Measurements from ENCODE around the gene ATXN7L1. TPM values are rescaled to one million over a fixed set of nuclear protein-coding genes. Genes with fewer than 3 reads are reported as not detected.

Gene ATXN7L1
- total RNA-seq, 1 experiment from 2014 or later: 29.9 TPM

DNA sequence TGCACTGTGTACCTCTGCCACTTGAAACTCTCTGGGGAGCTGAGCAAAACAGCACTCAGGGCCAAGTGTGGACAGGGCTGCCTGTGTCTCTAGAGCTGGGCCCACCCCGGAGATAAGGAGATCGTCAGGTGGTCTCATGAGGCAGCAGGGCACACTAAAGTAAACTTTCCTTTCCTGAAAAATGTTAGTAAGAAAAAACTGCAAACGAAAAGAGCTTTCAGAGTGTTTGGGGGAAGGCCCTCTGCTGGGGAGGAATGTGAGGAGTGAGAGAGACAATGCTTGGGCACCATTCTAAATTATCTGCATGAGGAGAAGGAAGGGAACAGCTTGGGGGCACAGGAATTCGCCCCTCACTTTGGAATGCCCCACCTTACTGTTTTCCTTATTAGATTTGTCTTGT, 127.7 kb downstream of the ATXN7L1 start:
- H3K36me3 ChIP-seq (ENCODE audit: insufficient read depth, low read length, poor library complexity, severe bottlenecking): no peaks in the 10 kb centered on the region
- H3K4me3 ChIP-seq (ENCODE audit: low read depth, low read length, poor library complexity, severe bottlenecking): no peak overlapping the region
- no peaks in the 10 kb centered on the region for H3K9me3 ChIP-seq (ENCODE audit: low read depth, low read length, poor library complexity, severe bottlenecking)
- intact Hi-C loops (cut with micrococcal nuclease; ENCODE audit: unreplicated experiment): no loop called here
- POLR2A ChIA-PET (ENCODE audit: low non-redundant PET): no interaction called here
- H3K4me1 ChIP-seq (ENCODE audit: insufficient read depth, low read length, poor library complexity, severe bottlenecking): peaks cover 39% of the 10 kb centered on the region
- no peak for DNase-seq (ENCODE audit: low spot score)
- H3K27me3 ChIP-seq (replicated peaks; ENCODE audit: insufficient read depth, low read depth, low read length, poor library complexity): no peaks in the 10 kb centered on the region
- CTCF ChIA-PET: interaction anchor here (0.7 to 1.0 kb wide), 2 partner anchors 11 to 97 kb away, joined by 3 to 6 read pairs; no protein-coding TSS in a partner anchor
- no TSS peak for BruUV-seq (replicated peaks)
- peak overlapping the region; percentile 69 for H3K27ac ChIP-seq (ENCODE audit: low read depth, low read length, poor library complexity, severe bottlenecking)
- TF ChIP-seq EZH2 (IDR thresholded peaks at IDR 0.05; ENCODE audit: borderline replicate concordance, low read depth, low read length, poor library complexity, severe bottlenecking): no peak
- TF ChIP-seq, protein P1, sequence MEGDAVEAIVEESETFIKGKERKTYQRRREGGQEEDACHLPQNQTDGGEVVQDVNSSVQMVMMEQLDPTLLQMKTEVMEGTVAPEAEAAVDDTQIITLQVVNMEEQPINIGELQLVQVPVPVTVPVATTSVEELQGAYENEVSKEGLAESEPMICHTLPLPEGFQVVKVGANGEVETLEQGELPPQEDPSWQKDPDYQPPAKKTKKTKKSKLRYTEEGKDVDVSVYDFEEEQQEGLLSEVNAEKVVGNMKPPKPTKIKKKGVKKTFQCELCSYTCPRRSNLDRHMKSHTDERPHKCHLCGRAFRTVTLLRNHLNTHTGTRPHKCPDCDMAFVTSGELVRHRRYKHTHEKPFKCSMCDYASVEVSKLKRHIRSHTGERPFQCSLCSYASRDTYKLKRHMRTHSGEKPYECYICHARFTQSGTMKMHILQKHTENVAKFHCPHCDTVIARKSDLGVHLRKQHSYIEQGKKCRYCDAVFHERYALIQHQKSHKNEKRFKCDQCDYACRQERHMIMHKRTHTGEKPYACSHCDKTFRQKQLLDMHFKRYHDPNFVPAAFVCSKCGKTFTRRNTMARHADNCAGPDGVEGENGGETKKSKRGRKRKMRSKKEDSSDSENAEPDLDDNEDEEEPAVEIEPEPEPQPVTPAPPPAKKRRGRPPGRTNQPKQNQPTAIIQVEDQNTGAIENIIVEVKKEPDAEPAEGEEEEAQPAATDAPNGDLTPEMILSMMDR (conservative IDR thresholded peaks at IDR 0.05; ENCODE audit: low read depth, low read length): peak; percentile 36

- no peaks in the 10 kb centered on the region for H3K36me3 ChIP-seq (ENCODE audit: insufficient read depth, low read length, poor library complexity, severe bottlenecking)
- BruUV-seq (replicated peaks): no TSS peak
- TF ChIP-seq EZH2 (IDR thresholded peaks at IDR 0.05; ENCODE audit: borderline replicate concordance, low read depth, low read length, poor library complexity, severe bottlenecking): no peak
- TF ChIP-seq, protein P1 (conservative IDR thresholded peaks at IDR 0.05; ENCODE audit: low read depth, low read length): no peak
- H3K4me1 ChIP-seq (ENCODE audit: insufficient read depth, low read length, poor library complexity, severe bottlenecking): peaks cover 55% of the 10 kb centered on the region
- peak overlapping the region; percentile 10 for H3K27ac ChIP-seq (ENCODE audit: low read depth, low read length, poor library complexity, severe bottlenecking)
- ChIA-PET POLR2A (ENCODE audit: low non-redundant PET) (no interaction called here), CTCF (no interaction called here)
- DNase-seq (ENCODE audit: low spot score): no peak
- H3K4me3 ChIP-seq (ENCODE audit: low read depth, low read length, poor library complexity, severe bottlenecking): no peak overlapping the region
- no peaks in the 10 kb centered on the region for H3K27me3 ChIP-seq (replicated peaks; ENCODE audit: insufficient read depth, low read depth, low read length, poor library complexity)
- no peaks in the 10 kb centered on the region for H3K9me3 ChIP-seq (ENCODE audit: low read depth, low read length, poor library complexity, severe bottlenecking)
- intact Hi-C loops (cut with micrococcal nuclease; ENCODE audit: unreplicated experiment): no loop called here
These were observed 130.6 kb downstream of the ATXN7L1 start for GRCh38 chr7:105745681-105746330.

DNA sequence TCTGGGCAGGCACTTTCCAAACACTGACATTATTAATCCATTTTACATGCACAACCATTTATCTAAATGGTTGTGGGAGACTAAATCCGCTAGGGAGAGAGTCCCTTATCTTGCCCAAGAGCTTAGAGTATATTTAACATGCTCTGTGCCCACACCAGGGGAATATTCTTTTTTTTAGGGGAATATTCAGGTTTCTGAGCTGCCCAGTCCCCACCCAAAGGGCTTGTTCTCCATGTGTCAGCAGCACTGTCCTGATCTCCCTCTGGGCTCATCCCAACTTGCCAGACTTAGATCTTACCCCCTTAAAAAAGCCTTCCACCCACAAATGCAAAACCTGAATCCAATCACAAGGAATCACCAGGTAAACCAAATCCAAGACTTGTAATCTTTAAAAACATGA, 132.1 kb downstream of the ATXN7L1 start:
- Histone ChIP-seq H3K36me3 (ENCODE audit: insufficient read depth, low read length, poor library complexity, severe bottlenecking) (no peaks in the 10 kb centered on the region), H3K9me3 (ENCODE audit: low read depth, low read length, poor library complexity, severe bottlenecking) (no peaks in the 10 kb centered on the region), H3K4me3 (ENCODE audit: low read depth, low read length, poor library complexity, severe bottlenecking) (no peak overlapping the region), H3K27me3 (replicated peaks; ENCODE audit: insufficient read depth, low read depth, low read length, poor library complexity) (no peaks in the 10 kb centered on the region), H3K27ac (ENCODE audit: low read depth, low read length, poor library complexity, severe bottlenecking) (peak overlapping the region; percentile 79), H3K4me1 (ENCODE audit: insufficient read depth, low read length, poor library complexity, severe bottlenecking) (peaks cover 52% of the 10 kb centered on the region)
- CTCF ChIA-PET: interaction anchor here (2.3 kb wide), 1 partner anchor 17 kb away, joined by 7 read pairs; no protein-coding TSS in a partner anchor
- no peak for TF ChIP-seq EZH2 (IDR thresholded peaks at IDR 0.05; ENCODE audit: borderline replicate concordance, low read depth, low read length, poor library complexity, severe bottlenecking)
- TF ChIP-seq, protein P1 (conservative IDR thresholded peaks at IDR 0.05; ENCODE audit: low read depth, low read length): no peak
- TSS peak; percentile 85 for BruUV-seq (replicated peaks)
- POLR2A ChIA-PET (ENCODE audit: low non-redundant PET): no interaction called here
- peak; percentile 52 for DNase-seq (ENCODE audit: low spot score)
- intact Hi-C loops (cut with micrococcal nuclease; ENCODE audit: unreplicated experiment): loop anchor here (5.0 kb wide), 1 partner anchor 52 kb away; no protein-coding TSS in a partner anchor
